Caco-2 (cell line): Measurements from ENCODE around the gene KLHL5. TPM values are rescaled to one million over a fixed set of nuclear protein-coding genes. Genes with fewer than 3 reads are reported as not detected.

Experiments
- BruUV-seq: library from RNA; stranded (reverse); fragments of 400-500 nt; replicated peaks from 2 replicates; lab custom pipeline; 2021; lab: Mats Ljungman, UMichigan
- CTCF ChIA-PET: fragments of 300-600 bp; sonication (Branson Sonifier 250); formaldehyde crosslinking; loops from one replicate; lab custom pipeline; 2022; ENCODE audit warnings: antibody characterized with exemption; lab: Charles Lee
- POLR2A ChIA-PET: fragments of 300-600 bp; sonication (Branson Sonifier 250); formaldehyde crosslinking; loops from one replicate; lab custom pipeline; 2022; ENCODE audit warnings: antibody characterized with exemption; lab: Charles Lee
- DNase-seq, 2 experiments: peaks; one replicate each; pipeline versions ENCODE4 v3.0.0 to v3.0.0-alpha.2; 2020 to 2022
- H3K27me3 ChIP-seq: replicated peaks from 2 replicates; pipeline ENCODE4 v1.6.0; 2011; ENCODE audit warnings: low read length; ENCODE audit not compliant: control insufficient read depth, insufficient read depth
- H3K36me3 ChIP-seq: 2 replicates; pipeline ENCODE4 v1.5.1; 2011; ENCODE audit warnings: low read length; ENCODE audit not compliant: control insufficient read depth, insufficient read depth
- H3K4me1 ChIP-seq: fragments of 250-450 bp; sonication (Bioruptor Pico); 2 replicates; pipeline ENCODE4 v1.5.1; 2020; ENCODE audit warnings: mild to moderate bottlenecking
- H3K4me3 ChIP-seq: 2 replicates; pipeline ENCODE4 v1.5.1; 2011; ENCODE audit warnings: low read depth, mild to moderate bottlenecking, control low read depth, low read length
- H3K9me3 ChIP-seq: fragments of 250-450 bp; sonication (Bioruptor Pico); 2 replicates; pipeline ENCODE4 v1.5.1; 2020; ENCODE audit warnings: mild to moderate bottlenecking, moderate library complexity
- H3K27ac Mint-ChIP-seq: one replicate; pipeline ENCODE4 v1.8.0; 2022; ENCODE audit warnings: mixed read lengths; ENCODE audit not compliant: unreplicated experiment
- H3K27me3 Mint-ChIP-seq: one replicate; pipeline ENCODE4 v1.8.0; 2022; ENCODE audit warnings: mixed read lengths; ENCODE audit not compliant: insufficient read depth, unreplicated experiment
- H3K36me3 Mint-ChIP-seq: one replicate; pipeline ENCODE4 v1.8.0; 2022; ENCODE audit warnings: mild to moderate bottlenecking, mixed read lengths; ENCODE audit not compliant: insufficient read depth, unreplicated experiment
- H3K4me1 Mint-ChIP-seq: one replicate; pipeline ENCODE4 v1.8.0; 2022; ENCODE audit warnings: low read depth, mixed read lengths; ENCODE audit not compliant: unreplicated experiment
- H3K4me3 Mint-ChIP-seq: one replicate; pipeline ENCODE4 v1.8.0; 2022; ENCODE audit warnings: mild to moderate bottlenecking, moderate library complexity, mixed read lengths; ENCODE audit not compliant: unreplicated experiment
- H3K9me3 Mint-ChIP-seq: one replicate; pipeline ENCODE4 v1.8.0; 2022; ENCODE audit warnings: mixed read lengths; ENCODE audit not compliant: unreplicated experiment
- CTCF ChIP-seq, 2 experiments: fragments of 200-600 bp in 1 of 2; IDR thresholded peaks; 1 replicate in 1 of 2; 2 replicates in 1 of 2; pipeline versions ENCODE4 v1.5.1 to v1.8.0; 2011 to 2022; ENCODE audit warnings: antibody characterized with exemption in 1 of 2, control low read depth in 1 of 2, inconsistent platforms in 1 of 2, low read depth in 1 of 2, low read length in 1 of 2, mild to moderate bottlenecking in 1 of 2, moderate library complexity in 1 of 2; ENCODE audit not compliant: insufficient read depth in 1 of 2, severe bottlenecking in 1 of 2, unreplicated experiment in 1 of 2
- intact Hi-C: fragments of 100-400 bp; cut with micrococcal nuclease; formaldehyde crosslinking; loops from one replicate; pipeline ENCODE4 v1.10.0; 2022; ENCODE audit not compliant: unreplicated experiment
- total RNA-seq: library from RNA; stranded (reverse); gene quantifications from 2 replicates; pipeline ENCODE4 v1.2.3, GENCODE V29; 2022

Gene KLHL5
- total RNA-seq, 1 experiment from 2014 or later, result 96.5 TPM

- ChIA-PET POLR2A (interaction anchor here (0.6 to 1.1 kb wide), 3 partner anchors 11 to 137 kb away, joined by 3 to 6 read pairs (median 5); no protein-coding TSS in a partner anchor), CTCF (interaction anchor here (0.6 to 5.3 kb wide), 4 partner anchors 92 to 1408 kb away, joined by 5 to 30 read pairs (median 6); no protein-coding TSS in a partner anchor)
- intact Hi-C loops, result loop anchor here (1.0 to 10.0 kb wide), 2 partner anchors 139 to 378 kb away; partner anchors contain the start of gene KLF3
- TF ChIP-seq CTCF (IDR thresholded peaks at IDR 0.05; ENCODE audit: insufficient read depth in 1 of 2, low read depth in 1 of 2, low read length in 1 of 2, severe bottlenecking in 1 of 2, unreplicated experiment in 1 of 2), result no peak
- Mint-ChIP-seq H3K27ac (peak overlapping the region; percentile 92), H3K27me3 (no peaks in the 10 kb centered on the region), H3K9me3 (no peaks in the 10 kb centered on the region), H3K4me3 (peak overlapping the region; percentile 89), H3K36me3 (peaks cover 36% of the 10 kb centered on the region), H3K4me1 (peaks cover 28% of the 10 kb centered on the region)
- Histone ChIP-seq H3K36me3 (no peaks in the 10 kb centered on the region), H3K4me1 (peaks cover 30% of the 10 kb centered on the region), H3K27me3 (no peaks in the 10 kb centered on the region), H3K4me3 (peak overlapping the region; percentile 42), H3K9me3 (no peaks in the 10 kb centered on the region)
- peak; percentile 72 to 82 for DNase-seq
- no TSS peak for BruUV-seq
These were observed 18.8 kb upstream of the KLHL5 start for GRCh38 chr4:39043058-39043860.

- no peaks in the 10 kb centered on the region for H3K27me3 Mint-ChIP-seq
- no peaks in the 10 kb centered on the region for H3K36me3 ChIP-seq
- CTCF ChIA-PET, result interaction anchor here (0.6 to 5.3 kb wide), 3 partner anchors 91 to 1407 kb away, joined by 6 to 30 read pairs (median 7); no protein-coding TSS in a partner anchor
- H3K4me3 Mint-ChIP-seq, result peak overlapping the region; percentile 89
- H3K9me3 ChIP-seq, result no peaks in the 10 kb centered on the region
- H3K4me1 Mint-ChIP-seq, result peaks cover 27% of the 10 kb centered on the region
- TF ChIP-seq CTCF (IDR thresholded peaks at IDR 0.05; ENCODE audit: insufficient read depth in 1 of 2, low read depth in 1 of 2, low read length in 1 of 2, severe bottlenecking in 1 of 2, unreplicated experiment in 1 of 2), result no peak
- H3K27ac Mint-ChIP-seq, result peak overlapping the region; percentile 92
- peaks cover 30% of the 10 kb centered on the region for H3K4me1 ChIP-seq
- peak in 1 of 2 experiments; percentile 7 for DNase-seq
- H3K36me3 Mint-ChIP-seq, result peaks cover 42% of the 10 kb centered on the region
- intact Hi-C loops, result loop anchor here (1.0 to 10.0 kb wide), 3 partner anchors 91 to 379 kb away; partner anchors contain the start of gene KLF3
- TSS peak; percentile 97 for BruUV-seq
- POLR2A ChIA-PET, result interaction anchor here (0.6 to 1.1 kb wide), 6 partner anchors 11 to 1012 kb away, joined by 4 to 6 read pairs (median 5); no protein-coding TSS in a partner anchor
- peak overlapping the region; percentile 42 for H3K4me3 ChIP-seq
- no peaks in the 10 kb centered on the region for H3K27me3 ChIP-seq
- no peaks in the 10 kb centered on the region for H3K9me3 Mint-ChIP-seq
These were observed 18.1 kb upstream of the KLHL5 start for GRCh38 chr4:39043861-39044363.

GRCh38 chr4:39044364-39044955 is 17.6 kb upstream of the KLHL5 start:
- Mint-ChIP-seq H3K4me1 (peaks cover 27% of the 10 kb centered on the region), H3K27me3 (no peaks in the 10 kb centered on the region), H3K27ac (peak overlapping the region; percentile 92), H3K9me3 (no peaks in the 10 kb centered on the region), H3K4me3 (peak overlapping the region; percentile 89), H3K36me3 (peaks cover 42% of the 10 kb centered on the region)
- Histone ChIP-seq H3K4me1 (peaks cover 28% of the 10 kb centered on the region), H3K36me3 (no peaks in the 10 kb centered on the region), H3K4me3 (peak overlapping the region; percentile 42), H3K9me3 (no peaks in the 10 kb centered on the region), H3K27me3 (no peaks in the 10 kb centered on the region)
- ChIA-PET CTCF (interaction anchor here (0.6 to 5.3 kb wide), 3 partner anchors 90 to 1407 kb away, joined by 6 to 30 read pairs (median 7); no protein-coding TSS in a partner anchor), POLR2A (interaction anchor here (0.6 to 1.1 kb wide), 7 partner anchors 10 to 1012 kb away, joined by 4 to 6 read pairs (median 5); no protein-coding TSS in a partner anchor)
- no TSS peak for BruUV-seq
- TF ChIP-seq CTCF (IDR thresholded peaks at IDR 0.05; ENCODE audit: insufficient read depth in 1 of 2, low read depth in 1 of 2, low read length in 1 of 2, severe bottlenecking in 1 of 2, unreplicated experiment in 1 of 2), result no peak
- intact Hi-C loops, result loop anchor here (1.0 to 10.0 kb wide), 2 partner anchors 91 to 380 kb away; partner anchors contain the start of gene KLF3
- DNase-seq, result peak; percentile 96 to 98
